NCI-H526 (cell line): ENCODE data around the gene LEMD3.

Experiments
- DNase-seq, 2 experiments: peaks; one replicate each; lab custom pipeline; 2025; lab: John Stamatoyannopoulos, UW

LEMD3 gene

GRCh38 chr12:65170209-65170881 is 962 bp downstream of the LEMD3 start:
- peak; percentile 41 to 66 for DNase-seq

- peak in 1 of 2 experiments; percentile 56 for DNase-seq
Observed at GRCh38 chr12:65171073-65171472, 1.7 kb downstream of the LEMD3 start.

- DNase-seq, result peak in 1 of 2 experiments; percentile 10
Observed at GRCh38 chr12:65171870-65172269, 2.5 kb downstream of the LEMD3 start.

- no peak for DNase-seq
Observed at GRCh38 chr12:65175385-65175784, 6.0 kb downstream of the LEMD3 start.

GRCh38 chr12:65182012-65182739 is 12.8 kb downstream of the LEMD3 start:
- no peak for DNase-seq

- DNase-seq, result no peak
Observed at GRCh38 chr12:65184176-65184857, 14.9 kb downstream of the LEMD3 start.

GRCh38 chr12:65184858-65185229 is 15.5 kb downstream of the LEMD3 start:
- no peak for DNase-seq

GRCh38 chr12:65187665-65188064 is 18.3 kb downstream of the LEMD3 start:
- no peak for DNase-seq

- no peak for DNase-seq
Observed at GRCh38 chr12:65188179-65188701, 18.9 kb downstream of the LEMD3 start.

- DNase-seq, result no peak
Observed at GRCh38 chr12:65189028-65189718, 19.8 kb downstream of the LEMD3 start.

- DNase-seq, result no peak
Observed at GRCh38 chr12:65192963-65193516, 23.7 kb downstream of the LEMD3 start.

- DNase-seq, result no peak
Observed at GRCh38 chr12:65194949-65195348, 25.6 kb downstream of the LEMD3 start.

GRCh38 chr12:65195387-65196055 is 26.1 kb downstream of the LEMD3 start:
- DNase-seq, result no peak

GRCh38 chr12:65196762-65197567 is 27.6 kb downstream of the LEMD3 start:
- DNase-seq, result no peak

GRCh38 chr12:65199604-65200003 is 30.2 kb downstream of the LEMD3 start:
- DNase-seq, result no peak

GRCh38 chr12:65200007-65200665 is 30.8 kb downstream of the LEMD3 start:
- DNase-seq, result peak in 1 of 2 experiments; percentile 7

- DNase-seq, result no peak
Observed at GRCh38 chr12:65203376-65203775, 34.0 kb downstream of the LEMD3 start.

- no peak for DNase-seq
Observed at GRCh38 chr12:65204886-65205525, 35.6 kb downstream of the LEMD3 start.

- peak; percentile 63 to 75 for DNase-seq
Observed at GRCh38 chr12:65205886-65206285, 36.5 kb downstream of the LEMD3 start.
